ENCODE data around the gene CFAP54.

DNA sequence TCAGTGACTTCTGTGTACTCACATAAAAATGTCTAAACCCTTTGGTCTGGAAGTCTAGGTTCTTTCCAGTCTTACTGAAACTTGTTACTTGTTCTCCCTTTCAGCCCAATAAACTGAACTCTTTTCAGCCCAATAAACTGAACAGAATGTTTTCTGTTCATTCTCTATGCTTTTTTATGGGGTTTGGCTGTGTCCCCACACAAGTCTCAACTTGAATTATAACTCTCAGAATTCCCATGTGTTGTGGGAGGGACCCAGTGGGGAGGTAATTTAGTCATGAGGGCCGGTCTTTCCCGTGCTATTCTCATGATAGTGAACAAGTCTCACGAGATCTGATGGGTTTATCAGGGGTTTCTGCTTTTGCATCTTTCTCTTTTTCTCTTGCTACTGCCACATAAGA lies 402.7 kb downstream of the CFAP54 start:
- TF ChIP-seq, protein P1, sequence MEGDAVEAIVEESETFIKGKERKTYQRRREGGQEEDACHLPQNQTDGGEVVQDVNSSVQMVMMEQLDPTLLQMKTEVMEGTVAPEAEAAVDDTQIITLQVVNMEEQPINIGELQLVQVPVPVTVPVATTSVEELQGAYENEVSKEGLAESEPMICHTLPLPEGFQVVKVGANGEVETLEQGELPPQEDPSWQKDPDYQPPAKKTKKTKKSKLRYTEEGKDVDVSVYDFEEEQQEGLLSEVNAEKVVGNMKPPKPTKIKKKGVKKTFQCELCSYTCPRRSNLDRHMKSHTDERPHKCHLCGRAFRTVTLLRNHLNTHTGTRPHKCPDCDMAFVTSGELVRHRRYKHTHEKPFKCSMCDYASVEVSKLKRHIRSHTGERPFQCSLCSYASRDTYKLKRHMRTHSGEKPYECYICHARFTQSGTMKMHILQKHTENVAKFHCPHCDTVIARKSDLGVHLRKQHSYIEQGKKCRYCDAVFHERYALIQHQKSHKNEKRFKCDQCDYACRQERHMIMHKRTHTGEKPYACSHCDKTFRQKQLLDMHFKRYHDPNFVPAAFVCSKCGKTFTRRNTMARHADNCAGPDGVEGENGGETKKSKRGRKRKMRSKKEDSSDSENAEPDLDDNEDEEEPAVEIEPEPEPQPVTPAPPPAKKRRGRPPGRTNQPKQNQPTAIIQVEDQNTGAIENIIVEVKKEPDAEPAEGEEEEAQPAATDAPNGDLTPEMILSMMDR (IDR thresholded peaks at IDR 0.05; ENCODE audit: extremely low read depth in 1 of 2, insufficient read depth in 1 of 2, low read depth in 1 of 2, low read length in 2 of 2): no peak
- TF ChIP-seq JUN (IDR thresholded peaks at IDR 0.05; ENCODE audit: borderline replicate concordance, insufficient read depth, insufficient read length, low read depth): no peak
- no peak for TF ChIP-seq EZH2 (IDR thresholded peaks at IDR 0.05; ENCODE audit: borderline replicate concordance, low read depth, low read length, severe bottlenecking)
- TF ChIP-seq POLR2A (IDR thresholded peaks at IDR 0.05; ENCODE audit: low read depth, low read length): no peak
- TF ChIP-seq, protein P2, sequence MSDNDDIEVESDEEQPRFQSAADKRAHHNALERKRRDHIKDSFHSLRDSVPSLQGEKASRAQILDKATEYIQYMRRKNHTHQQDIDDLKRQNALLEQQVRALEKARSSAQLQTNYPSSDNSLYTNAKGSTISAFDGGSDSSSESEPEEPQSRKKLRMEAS (IDR thresholded peaks at IDR 0.05; ENCODE audit: insufficient read depth, insufficient read length): no peak
- TF ChIP-seq MYC (IDR thresholded peaks at IDR 0.05; ENCODE audit: low read depth, low read length): no peak
- no peak for TF ChIP-seq POLR2AphosphoS5 (IDR thresholded peaks at IDR 0.05; ENCODE audit: insufficient read depth, low read depth, low read length)

All from endothelial cell of umbilical vein (primary cell).